T-helper 22 cell (primary cell): ENCODE results near the gene STUB1.
"Not testable (repeated sequence)": the region's sequence is repeated elsewhere in the genome, so short reads cannot be mapped to it uniquely, and the experiment has no call there.

Experiments used
- DNase-seq: peaks from one replicate; pipeline ENCODE4 v3.0.0-alpha.2; 2020; ENCODE audit warnings: low read depth

Gene STUB1

GRCh38 chr16:678858-679813 lies 1.1 kb upstream of the STUB1 start:
- peak; percentile 42 for DNase-seq

DNA sequence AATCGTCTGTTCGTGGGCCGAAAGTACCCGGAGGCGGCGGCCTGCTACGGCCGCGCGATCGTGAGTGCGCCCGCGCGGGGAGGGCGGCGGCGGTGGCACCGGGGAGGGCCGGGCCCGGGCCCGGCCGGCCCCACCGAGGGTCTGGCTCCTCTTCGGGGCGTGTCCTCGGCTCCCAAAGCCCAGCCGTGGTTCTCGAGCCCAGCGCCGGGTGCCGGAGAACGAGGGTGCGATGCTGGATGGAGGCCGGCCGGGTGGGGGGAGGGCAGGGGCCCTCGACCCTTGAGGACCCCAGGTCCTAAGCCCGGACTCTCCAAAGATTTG lies 375 bp downstream of the STUB1 start:
- no peak for DNase-seq

GRCh38 chr16:680967-681745 lies 946 bp downstream of the STUB1 start:
- DNase-seq, result no peak

DNA sequence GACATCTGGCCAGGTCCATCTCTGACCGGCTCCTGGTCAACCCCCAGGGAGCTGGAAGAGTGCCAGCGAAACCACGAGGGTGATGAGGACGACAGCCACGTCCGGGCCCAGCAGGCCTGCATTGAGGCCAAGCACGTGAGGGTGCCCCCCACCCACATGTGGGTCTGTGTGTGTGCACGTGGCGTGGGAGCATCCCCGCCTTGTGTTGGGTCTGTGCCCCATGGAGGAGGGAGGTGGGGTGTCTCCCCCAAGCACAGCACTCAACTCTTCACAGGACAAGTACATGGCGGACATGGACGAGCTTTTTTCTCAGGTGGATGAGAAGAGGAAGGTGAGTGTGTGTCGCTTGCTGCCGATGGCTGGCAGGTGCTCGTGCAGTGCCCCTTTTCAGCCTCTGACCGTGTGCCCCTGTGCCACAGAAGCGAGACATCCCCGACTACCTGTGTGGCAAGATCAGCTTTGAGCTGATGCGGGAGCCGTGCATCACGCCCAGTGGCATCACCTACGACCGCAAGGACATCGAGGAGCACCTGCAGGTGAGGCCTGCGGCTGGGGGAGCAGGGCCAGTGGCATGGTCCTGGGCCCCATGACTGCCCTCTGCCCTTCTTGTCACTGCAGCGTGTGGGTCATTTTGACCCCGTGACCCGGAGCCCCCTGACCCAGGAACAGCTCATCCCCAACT lies 1.7 kb downstream of the STUB1 start:
- no peak for DNase-seq

GRCh38 chr16:682493-683395 lies 2.5 kb downstream of the STUB1 start:
- no peak for DNase-seq

DNA sequence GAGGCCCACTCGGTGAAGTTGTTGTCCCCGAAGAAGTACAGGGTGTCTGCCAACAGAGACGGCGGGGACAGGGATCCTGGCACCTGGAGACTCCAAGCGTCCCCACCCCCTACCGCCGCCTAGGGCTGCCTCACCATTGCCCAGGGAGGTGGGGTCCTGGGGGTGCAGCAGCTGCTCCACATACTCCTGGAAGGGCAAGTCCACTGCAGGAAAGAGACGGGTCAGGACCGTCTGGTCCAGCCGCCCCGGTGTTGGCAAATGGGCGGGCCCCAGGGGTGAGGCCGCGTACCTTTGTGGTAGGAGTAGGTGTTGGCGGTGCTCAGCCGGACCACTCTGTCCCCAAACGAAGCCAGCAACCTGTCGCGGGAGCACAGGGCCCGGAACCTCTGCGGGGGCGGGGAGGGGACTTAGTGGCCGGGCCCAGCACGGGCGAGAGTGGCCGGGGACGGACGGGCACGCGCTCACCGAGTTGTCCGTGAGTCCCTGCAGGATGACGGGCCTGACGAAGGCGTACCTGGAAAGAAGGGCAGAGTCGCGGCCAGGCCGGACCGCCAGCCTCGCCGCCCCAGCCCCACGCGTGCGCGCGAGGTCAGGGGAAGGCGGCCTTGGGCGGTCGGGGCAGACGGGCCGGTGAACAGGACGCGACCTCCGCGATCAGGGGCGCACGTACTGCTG lies 3.3 kb downstream of the STUB1 start:
- DNase-seq, result no peak

DNA sequence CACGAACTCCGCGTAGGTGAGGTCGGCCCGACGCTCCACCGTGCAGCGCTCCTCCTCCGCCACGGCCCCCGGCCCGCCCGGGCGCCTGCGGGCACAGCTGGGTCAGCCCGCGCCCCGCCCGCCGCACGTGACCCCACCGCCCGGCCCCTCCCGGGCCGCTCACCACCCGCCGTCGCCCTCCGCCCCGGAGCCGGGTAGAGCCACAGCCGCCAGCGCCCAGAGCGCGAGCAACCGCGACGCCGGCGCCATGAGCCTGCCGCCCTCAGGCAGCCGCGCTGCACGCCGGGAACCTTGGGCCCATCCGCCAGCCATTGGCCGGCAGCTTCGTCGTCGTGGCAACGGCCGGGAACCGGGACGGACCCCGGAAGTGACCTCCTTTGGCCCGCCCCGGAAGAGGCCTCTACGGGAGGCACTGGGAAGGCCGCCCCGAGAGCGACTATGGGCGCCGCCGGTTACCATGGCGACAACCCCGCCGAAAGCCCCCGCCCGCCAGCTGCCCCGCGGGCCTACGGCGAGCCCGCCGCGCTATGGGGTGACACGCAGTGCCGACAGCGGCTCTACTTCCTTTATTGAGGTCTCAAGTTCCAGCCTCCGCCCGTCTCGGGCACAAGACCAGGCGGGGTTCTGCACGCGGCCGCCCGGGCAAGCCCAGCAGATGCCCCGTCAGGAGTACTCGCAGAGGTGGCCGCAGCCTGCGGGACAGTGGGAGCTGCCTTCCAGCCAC lies 4.0 kb downstream of the STUB1 start, which contains the start of gene JMJD8:
TSS of gene JMJD8 (minus strand) at position 264 of the 724 bp plus-strand sequence. CDS start at position 249, 15 bp downstream.
- peak; percentile 96 for DNase-seq

GRCh38 chr16:684961-685696 lies 4.9 kb downstream of the STUB1 start:
- DNase-seq, result no peak

DNA sequence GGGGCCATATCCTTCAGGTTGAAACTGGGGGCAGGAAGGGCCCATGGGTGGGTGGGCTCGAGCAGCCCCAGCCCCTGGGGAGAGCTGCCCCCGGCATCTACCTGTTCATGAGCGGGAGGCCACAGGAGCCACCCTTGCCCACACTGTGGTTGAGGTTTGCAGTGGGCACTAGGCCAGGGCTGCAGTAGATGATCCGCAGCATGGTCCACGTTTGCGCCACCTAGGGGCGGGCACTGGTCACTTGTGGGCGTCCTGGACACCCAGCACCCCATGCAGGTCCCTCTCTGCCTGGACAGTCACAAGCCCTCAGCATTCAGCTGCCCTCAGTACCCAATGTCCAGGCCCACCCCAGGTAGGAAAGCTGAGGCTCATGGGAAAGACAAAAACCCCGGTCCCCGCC lies 5.8 kb downstream of the STUB1 start:
- no peak for DNase-seq

- DNase-seq, result no peak
These were observed 6.5 kb downstream of the STUB1 start for GRCh38 chr16:686459-687260.

GRCh38 chr16:687499-687898 lies 7.3 kb downstream of the STUB1 start:
- DNase-seq, result no peak

DNA sequence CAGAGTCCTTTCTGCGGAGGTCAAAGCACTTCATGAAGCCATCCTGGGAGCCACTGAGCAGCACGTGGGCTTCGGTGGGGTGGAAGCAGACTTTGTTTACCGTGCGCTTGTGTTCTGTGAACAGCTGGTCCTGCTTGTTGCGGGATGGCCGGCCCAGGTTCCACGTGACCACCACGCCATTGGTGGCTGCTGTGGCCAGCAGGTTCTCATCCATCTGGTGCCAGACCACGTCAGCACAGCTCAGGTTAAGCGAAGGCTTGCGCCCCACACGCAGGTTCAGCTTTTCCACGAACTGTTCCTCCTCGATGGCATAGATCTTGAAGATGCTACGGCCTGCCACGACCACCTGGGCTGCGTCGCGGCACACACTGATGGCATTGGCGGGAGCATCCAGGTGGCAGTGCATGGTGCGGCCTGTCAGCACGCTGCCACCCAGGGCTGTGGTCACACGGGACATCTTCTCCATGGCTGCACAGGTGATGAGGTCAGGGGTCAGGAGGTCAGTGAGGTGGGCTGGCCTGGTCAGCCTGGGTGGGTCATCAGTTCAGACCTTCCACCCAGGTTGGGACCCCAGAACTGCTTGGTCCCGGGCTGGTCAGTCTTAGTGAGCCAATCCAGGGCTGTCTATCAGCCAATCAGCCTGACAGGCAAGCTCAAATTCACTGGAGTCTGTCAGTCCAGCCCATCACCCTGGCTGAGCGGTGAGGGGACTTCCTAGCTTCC lies 9.1 kb downstream of the STUB1 start:
- DNase-seq, result no peak

DNA sequence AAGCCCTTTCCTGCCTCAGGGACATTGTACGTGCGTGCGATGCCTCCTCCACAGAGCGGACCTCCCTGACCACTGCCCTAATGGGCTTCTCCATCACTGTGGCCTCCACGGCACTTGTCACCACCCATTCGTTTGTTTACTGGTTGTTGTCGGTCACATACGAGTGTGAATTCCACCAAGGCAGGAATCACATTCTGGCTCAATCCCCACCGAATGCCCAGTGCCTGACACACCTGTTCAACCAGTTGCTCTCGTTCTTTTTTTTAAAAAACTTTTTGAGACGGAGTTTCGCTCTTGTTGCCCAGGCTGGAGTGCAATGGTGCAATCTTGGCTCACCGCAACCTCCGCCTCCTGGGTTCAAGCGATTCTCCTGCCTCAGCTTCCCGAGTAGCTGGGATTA lies 11.0 kb downstream of the STUB1 start:
- DNase-seq, result not testable (repeated sequence)

DNA sequence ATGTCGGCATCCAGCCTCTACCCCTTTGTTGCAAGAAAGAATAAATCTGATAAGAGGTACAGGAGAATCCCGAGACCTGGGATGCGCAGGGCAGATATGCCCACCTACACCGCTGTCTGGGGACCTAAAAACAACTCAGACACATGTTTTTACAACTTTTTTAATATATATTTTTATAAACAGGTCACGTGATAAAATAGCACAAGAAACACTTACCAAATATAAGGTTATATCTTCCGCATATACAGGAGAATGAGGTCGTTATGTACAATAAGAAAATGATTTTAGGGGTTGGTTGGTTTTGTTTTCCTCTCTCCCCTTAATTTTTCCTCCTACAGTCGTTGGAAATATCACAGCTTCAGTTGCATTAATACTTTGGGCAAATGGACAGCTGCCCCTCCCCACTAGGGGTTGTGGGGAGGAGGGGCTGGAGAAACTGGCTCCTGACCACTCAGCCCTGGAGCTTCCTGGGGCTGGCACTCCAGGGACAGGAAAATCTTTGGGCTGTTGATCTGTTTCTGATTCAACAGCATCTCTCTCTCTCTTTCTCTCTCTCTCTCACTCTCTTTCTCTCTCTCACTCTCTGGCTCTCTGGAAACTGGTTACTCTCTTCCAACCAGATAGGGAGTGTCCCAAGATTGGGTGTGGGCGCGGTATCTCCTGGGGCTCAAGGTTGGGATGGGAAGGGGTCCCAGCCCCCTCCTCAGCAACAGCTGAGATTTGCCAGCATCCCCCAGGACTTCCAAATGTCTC lies 12.3 kb downstream of the STUB1 start:
- no peak for DNase-seq

- no peak for DNase-seq
These were observed 13.2 kb downstream of the STUB1 start for GRCh38 chr16:693364-693763.

- DNase-seq, result no peak
These were observed 13.6 kb downstream of the STUB1 start for GRCh38 chr16:693766-694165.

DNA sequence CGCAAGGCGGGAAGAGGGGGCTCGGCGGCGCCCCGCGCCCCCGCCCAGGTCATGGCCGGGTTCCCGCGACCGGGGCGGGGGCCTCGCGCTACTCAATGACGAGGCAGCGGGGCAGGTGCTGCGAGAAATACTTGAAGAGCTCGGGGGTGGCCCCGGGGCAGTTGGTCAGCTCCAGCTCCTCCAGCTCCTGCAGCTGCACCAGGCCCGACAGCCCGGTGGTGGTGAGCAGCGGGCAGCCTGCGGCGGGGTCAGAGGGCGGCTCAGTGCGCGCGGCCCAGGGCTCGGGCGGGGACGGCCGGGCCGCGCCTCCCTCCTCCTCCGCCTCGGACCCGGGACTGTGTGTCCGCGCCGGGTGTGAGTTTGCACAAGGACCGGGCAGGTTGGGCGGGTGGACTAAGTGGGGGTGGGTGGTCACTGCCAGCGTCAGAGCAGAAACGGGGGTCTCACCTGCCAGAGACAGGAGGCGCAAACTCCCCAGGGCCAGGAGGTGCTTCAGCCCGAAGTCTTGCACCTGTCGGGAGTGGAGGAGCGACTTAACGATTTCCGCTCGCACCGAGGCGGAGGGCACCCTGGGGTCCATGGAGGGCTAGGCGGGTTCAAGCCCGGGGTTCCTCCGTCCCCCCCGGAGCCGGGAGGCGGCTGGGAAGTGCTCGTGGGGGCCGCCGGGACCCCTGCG lies 14.1 kb downstream of the STUB1 start:
- no peak for DNase-seq
